Sigmoid colon (tissue), 7 donors: Measurements from ENCODE around the gene HOXB1. TPM values are rescaled to one million over a fixed set of nuclear protein-coding genes. Genes with fewer than 3 reads are reported as not detected.
"Not testable (repeated sequence)": the region's sequence is repeated elsewhere in the genome, so short reads cannot be mapped to it uniquely, and the experiment has no call there.

Source experiments
- DNase-seq: peaks from one replicate; pipeline ENCODE4 v3.0.0-alpha.2; 2019
- H3K27ac ChIP-seq, 4 donors: fragments of 200-600 bp; sonication (generic); one replicate each; pipeline ENCODE4 v1.5.1; 2016 to 2019; ENCODE audit warnings: mild to moderate bottlenecking in 1 of 4
- H3K27me3 ChIP-seq, 3 donors: fragments of 200-600 bp; sonication (generic); one replicate each; pipeline ENCODE4 v1.5.1; 2019; ENCODE audit warnings: mild to moderate bottlenecking in 1 of 3
- H3K36me3 ChIP-seq, 4 donors: fragments of 200-600 bp; sonication (generic); one replicate each; pipeline ENCODE4 v1.5.1; 2016 to 2019
- H3K4me1 ChIP-seq, 4 donors: fragments of 200-600 bp; sonication (generic); one replicate each; pipeline ENCODE4 v1.5.1; 2017 to 2019
- H3K4me3 ChIP-seq, 4 donors: fragments of 200-600 bp; sonication (generic); one replicate each; pipeline ENCODE4 v1.5.1; 2017 to 2019; ENCODE audit warnings: mild to moderate bottlenecking in 2 of 4, moderate library complexity in 1 of 4
- H3K9me3 ChIP-seq, 4 donors: fragments of 200-600 bp in 3 of 4; sonication (generic) in 3 of 4; one replicate each; pipeline versions ENCODE4 v1.5.1 to v1.6.1; 2013 to 2019
- EP300 ChIP-seq, 4 donors: sonication (generic); formaldehyde crosslinking; IDR thresholded peaks; one replicate each; pipeline ENCODE4 v1.6.1; 2017; ENCODE audit warnings: antibody characterized with exemption in 4 of 4
- POLR2A ChIP-seq, 2 donors: fragments of 450-650 bp; IDR thresholded peaks; one replicate each; pipeline ENCODE4 v1.6.1; 2016; ENCODE audit warnings: antibody characterized with exemption in 2 of 2, mild to moderate bottlenecking in 2 of 2, moderate library complexity in 2 of 2
- POLR2AphosphoS5 ChIP-seq, 4 donors: sonication (generic); formaldehyde crosslinking; IDR thresholded peaks; one replicate each; pipeline ENCODE4 v1.6.1; 2017; ENCODE audit warnings: antibody characterized with exemption in 4 of 4
- WGBS, 2 donors: extraction: QIAGEN DNeasy Blood & Tissue Kit; methylation state at CpG; one replicate each; pipeline ENCODE4 v1.1.7; 2013; 5-methylcytosine and 5-hydroxymethylcytosine counted together
- intact Hi-C: fragments of 100-400 bp; cut with DNase I; formaldehyde crosslinking; loops from one replicate; pipeline ENCODE4 v1.15.1; 2023
- polyA plus RNA-seq, 3 donors: library from polyadenylated mRNA; stranded (reverse); fragments of 200-250 nt; gene quantifications; one replicate each; pipeline ENCODE4 v1.2.3, GENCODE V29; 2013
- total RNA-seq, 4 donors: library from RNA; depleted of rRNA; stranded (reverse); fragments of >200 nt; gene quantifications; one replicate each; pipeline ENCODE4 v1.1.0, GENCODE V29; 2016
- TF ChIP-seq, protein P1 (sequence below), 4 experiments: fragments of 450-650 bp in 3 of 4; fragments of 200-600 bp in 1 of 4; IDR thresholded peaks; one replicate each; pipeline ENCODE4 v1.5.1; 2016 to 2019; ENCODE audit warnings: antibody characterized with exemption in 4 of 4, mild to moderate bottlenecking in 3 of 4, moderate library complexity in 2 of 4
- donor health status: healthy with polysubstance abuse.
- donor health status: Bipolar disorder and iron deficiency.
- donor health status: healthy.

The HOXB1 gene
- total and polyA plus RNA-seq, 7 donors, result 0.27 to 0.92 (median 0.60) TPM; not detected in 4

DNA sequence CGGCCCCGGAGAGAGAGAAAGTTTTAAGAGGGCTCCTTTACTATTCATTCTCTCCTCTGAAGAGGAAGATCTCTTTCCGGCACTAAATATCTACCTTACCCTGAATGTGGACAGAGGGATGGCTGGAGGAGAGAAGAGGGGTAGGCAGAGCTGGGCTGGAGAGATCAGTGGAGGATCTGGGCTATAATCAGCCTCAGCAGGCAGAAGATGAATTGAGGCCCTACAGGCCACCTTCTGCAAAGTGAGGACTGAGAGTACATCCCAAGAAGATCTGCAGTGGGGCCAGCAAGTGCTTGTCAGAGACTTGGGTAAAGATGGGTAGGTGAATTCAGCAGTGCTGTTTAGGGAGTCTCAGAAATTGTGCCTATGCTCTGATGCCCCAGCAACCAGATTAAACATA, 6.5 kb upstream of the HOXB1 start:
- H3K4me1 ChIP-seq, result peaks cover 0 to 16% (median 14%) of the 10 kb centered on the region in 4 donors
- DNase-seq, result no peak
- H3K36me3 ChIP-seq, result no peaks in the 10 kb centered on the region
- no peaks in the 10 kb centered on the region for H3K27me3 ChIP-seq
- H3K9me3 ChIP-seq, result no peaks in the 10 kb centered on the region
- intact Hi-C loops, result no loop called here
- no peak overlapping the region for H3K27ac ChIP-seq
- 87 to 98% methylated on average over 3 of the region's 3 CpGs for WGBS, 2 donors
- TF ChIP-seq, protein P1, sequence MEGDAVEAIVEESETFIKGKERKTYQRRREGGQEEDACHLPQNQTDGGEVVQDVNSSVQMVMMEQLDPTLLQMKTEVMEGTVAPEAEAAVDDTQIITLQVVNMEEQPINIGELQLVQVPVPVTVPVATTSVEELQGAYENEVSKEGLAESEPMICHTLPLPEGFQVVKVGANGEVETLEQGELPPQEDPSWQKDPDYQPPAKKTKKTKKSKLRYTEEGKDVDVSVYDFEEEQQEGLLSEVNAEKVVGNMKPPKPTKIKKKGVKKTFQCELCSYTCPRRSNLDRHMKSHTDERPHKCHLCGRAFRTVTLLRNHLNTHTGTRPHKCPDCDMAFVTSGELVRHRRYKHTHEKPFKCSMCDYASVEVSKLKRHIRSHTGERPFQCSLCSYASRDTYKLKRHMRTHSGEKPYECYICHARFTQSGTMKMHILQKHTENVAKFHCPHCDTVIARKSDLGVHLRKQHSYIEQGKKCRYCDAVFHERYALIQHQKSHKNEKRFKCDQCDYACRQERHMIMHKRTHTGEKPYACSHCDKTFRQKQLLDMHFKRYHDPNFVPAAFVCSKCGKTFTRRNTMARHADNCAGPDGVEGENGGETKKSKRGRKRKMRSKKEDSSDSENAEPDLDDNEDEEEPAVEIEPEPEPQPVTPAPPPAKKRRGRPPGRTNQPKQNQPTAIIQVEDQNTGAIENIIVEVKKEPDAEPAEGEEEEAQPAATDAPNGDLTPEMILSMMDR (IDR thresholded peaks at IDR 0.05), result no peak
- TF ChIP-seq POLR2A (IDR thresholded peaks at IDR 0.05), result no peak
- TF ChIP-seq POLR2AphosphoS5 (IDR thresholded peaks at IDR 0.05), result no peak
- TF ChIP-seq EP300 (IDR thresholded peaks at IDR 0.05), result no peak
- no peak overlapping the region for H3K4me3 ChIP-seq

DNA sequence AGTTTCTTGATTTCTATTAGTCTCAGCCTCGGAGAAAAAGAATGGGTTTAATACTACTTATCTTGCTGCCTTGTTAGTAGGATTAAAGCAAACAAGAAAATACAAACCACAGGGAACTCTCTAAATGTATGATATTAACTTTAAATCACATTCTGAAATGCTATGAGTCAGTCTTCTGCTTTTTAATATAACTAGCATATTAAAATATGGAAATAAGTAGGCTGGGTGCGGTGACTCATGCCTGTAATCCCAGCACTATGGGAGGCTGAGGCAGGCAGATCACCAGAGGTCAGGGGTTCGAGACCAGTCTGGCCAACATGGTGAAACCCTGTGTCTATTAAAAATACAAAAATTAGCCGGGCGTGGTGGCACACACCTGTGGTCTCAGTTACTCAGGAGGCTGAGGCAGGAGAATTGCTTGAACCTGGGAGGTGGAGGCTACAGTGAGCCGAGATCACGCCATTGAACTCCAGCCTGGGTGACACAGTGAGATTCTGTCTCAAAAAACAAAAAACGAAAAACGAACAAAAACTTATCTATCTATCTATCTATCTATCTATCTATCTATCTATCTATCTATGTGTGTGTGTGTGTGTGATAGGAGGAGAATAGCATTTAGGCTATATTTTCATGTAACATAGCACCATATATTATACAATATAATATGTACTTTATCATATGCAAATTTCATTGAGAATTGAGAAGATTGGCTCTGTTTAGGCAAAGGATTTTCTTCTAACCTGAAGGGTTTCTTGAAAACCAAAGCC, 5.2 kb upstream of the HOXB1 start:
- H3K27ac ChIP-seq, H3K4me3 ChIP-seq, H3K27me3 ChIP-seq, DNase-seq, H3K9me3 ChIP-seq, H3K36me3 ChIP-seq, intact Hi-C loops: not testable (repeated sequence)
- peaks cover 0 to 12% (median 12%) of the 10 kb centered on the region in 4 donors for H3K4me1 ChIP-seq
- WGBS, 2 donors, result 89 to 95% methylated on average over 9 of the region's 9 CpGs

DNA sequence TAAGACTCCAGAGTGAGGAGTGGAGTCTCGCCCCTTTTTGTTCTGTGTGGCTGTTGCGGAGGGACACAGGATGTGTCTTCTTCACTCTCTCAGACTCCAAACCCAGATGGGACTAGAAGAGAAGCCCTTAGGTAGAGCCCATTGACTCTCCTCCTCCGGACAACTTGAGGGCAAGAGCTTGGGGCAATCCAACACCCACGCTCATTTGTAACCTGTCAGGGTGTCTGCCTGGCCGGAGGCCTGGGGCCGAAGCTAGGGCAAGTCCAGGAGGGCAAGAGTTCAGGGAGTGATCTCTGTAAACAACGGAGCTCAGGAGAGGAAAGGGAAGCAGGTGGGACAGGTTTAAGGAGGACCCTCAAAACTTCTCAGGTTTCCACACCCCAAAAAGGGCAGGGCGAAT, 1.4 kb upstream of the HOXB1 start:
- peaks cover 0 to 6% (median 3%) of the 10 kb centered on the region in 4 donors for H3K4me1 ChIP-seq
- H3K27ac ChIP-seq, result no peak overlapping the region
- DNase-seq, result no peak
- no peak overlapping the region for H3K4me3 ChIP-seq
- intact Hi-C loops, result no loop called here
- H3K36me3 ChIP-seq, result no peaks in the 10 kb centered on the region
- 86 to 92% methylated on average over 8 of the region's 8 CpGs for WGBS, 2 donors
- no peaks in the 10 kb centered on the region for H3K9me3 ChIP-seq
- no peaks in the 10 kb centered on the region for H3K27me3 ChIP-seq
- TF ChIP-seq EP300 (IDR thresholded peaks at IDR 0.05) (no peak), POLR2A (IDR thresholded peaks at IDR 0.05) (no peak), POLR2AphosphoS5 (IDR thresholded peaks at IDR 0.05) (no peak)
- TF ChIP-seq, protein P1 (IDR thresholded peaks at IDR 0.05), result no peak

DNA sequence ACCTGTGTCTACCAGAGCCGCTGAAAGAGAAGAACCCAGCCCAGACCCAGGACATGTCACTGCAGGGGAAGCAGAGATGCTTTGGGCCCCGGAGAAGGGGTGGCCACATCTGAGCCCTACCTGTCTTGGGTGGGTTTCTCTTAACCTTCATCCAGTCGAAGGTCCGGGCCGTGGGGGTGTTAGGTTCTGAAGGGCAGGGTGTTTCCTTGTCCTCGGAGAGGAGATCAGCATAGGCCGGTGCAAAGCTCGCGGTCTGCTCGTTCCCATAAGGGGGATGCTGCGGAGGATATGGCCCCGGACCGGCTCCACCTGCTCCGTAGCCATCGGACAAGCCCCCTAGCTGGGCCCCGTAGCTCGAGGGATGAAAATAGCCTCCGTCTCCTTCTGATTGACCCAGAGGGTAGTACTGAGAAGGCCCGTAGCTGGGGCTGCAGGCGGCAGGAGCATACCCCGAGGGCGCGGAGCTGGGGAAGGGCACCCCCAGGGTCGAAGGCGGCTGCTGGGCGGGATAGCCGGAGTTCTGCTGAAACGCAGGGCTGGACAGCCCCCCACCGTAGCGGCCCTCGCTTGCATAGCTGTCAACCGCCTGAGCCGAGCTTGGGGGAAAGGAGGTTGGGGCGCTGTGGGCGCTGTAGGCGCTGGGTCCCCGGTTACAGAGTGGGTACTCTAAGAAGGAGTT, 464 bp downstream of the HOXB1 start:
- WGBS, 2 donors, result 94 to 96% methylated on average over 37 of the region's 37 CpGs
- intact Hi-C loops, result no loop called here
- no peak for DNase-seq
- no peaks in the 10 kb centered on the region for H3K9me3 ChIP-seq
- no peaks in the 10 kb centered on the region for H3K27me3 ChIP-seq
- H3K4me3 ChIP-seq, result no peak overlapping the region
- H3K27ac ChIP-seq, result no peak overlapping the region
- peaks cover 0 to 11% (median 9%) of the 10 kb centered on the region in 4 donors for H3K4me1 ChIP-seq
- TF ChIP-seq POLR2AphosphoS5 (IDR thresholded peaks at IDR 0.05) (no peak), EP300 (IDR thresholded peaks at IDR 0.05) (no peak), POLR2A (IDR thresholded peaks at IDR 0.05) (no peak)
- TF ChIP-seq, protein P1 (IDR thresholded peaks at IDR 0.05), result no peak
- no peaks in the 10 kb centered on the region for H3K36me3 ChIP-seq

DNA sequence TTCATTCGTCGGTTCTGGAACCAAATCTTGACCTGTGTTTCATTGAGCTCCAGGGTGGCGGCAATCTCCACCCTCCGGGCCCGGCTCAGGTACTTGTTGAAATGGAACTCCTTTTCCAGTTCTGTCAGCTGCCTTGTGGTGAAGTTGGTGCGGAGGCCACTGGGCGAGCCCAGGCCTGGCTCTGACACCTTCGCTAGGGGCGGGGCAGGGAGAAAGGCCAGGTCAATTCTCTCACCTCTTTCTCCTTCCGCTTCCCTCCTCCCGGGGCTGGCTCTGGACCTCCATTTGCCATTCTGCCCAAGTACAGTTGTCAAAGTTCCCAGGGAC, 1.2 kb downstream of the HOXB1 start:
- H3K4me1 ChIP-seq, result peaks cover 0 to 11% (median 9%) of the 10 kb centered on the region in 4 donors
- no peak overlapping the region for H3K27ac ChIP-seq
- H3K27me3 ChIP-seq, result no peaks in the 10 kb centered on the region
- intact Hi-C loops, result no loop called here
- WGBS, 2 donors, result 90 to 93% methylated on average over 11 of the region's 11 CpGs
- DNase-seq, result no peak
- TF ChIP-seq, protein P1 (IDR thresholded peaks at IDR 0.05), result no peak
- no peak for TF ChIP-seq POLR2A (IDR thresholded peaks at IDR 0.05)
- TF ChIP-seq EP300 (IDR thresholded peaks at IDR 0.05), result no peak
- no peak for TF ChIP-seq POLR2AphosphoS5 (IDR thresholded peaks at IDR 0.05)
- H3K4me3 ChIP-seq, result no peak overlapping the region
- H3K36me3 ChIP-seq, result no peaks in the 10 kb centered on the region
- no peaks in the 10 kb centered on the region for H3K9me3 ChIP-seq
